AG04450 (cell line): ENCODE results near the gene RASSF5. TPM values are rescaled to one million over a fixed set of nuclear protein-coding genes. Genes with fewer than 3 reads are reported as not detected.

ENCODE experiments used
- CTCF ChIA-PET: fragments of 300-600, 350-600 bp; formaldehyde crosslinking; extraction: SDS; loops from one replicate; lab custom pipeline; 2022; ENCODE audit warnings: antibody characterized with exemption, inconsistent platforms; lab: Charles Lee
- POLR2A ChIA-PET: fragments of 350-600 bp; formaldehyde crosslinking; extraction: SDS; loops from one replicate; lab custom pipeline; 2021; ENCODE audit warnings: antibody characterized with exemption, inconsistent platforms; lab: Yijun Ruan, JAX
- DNase-seq: peaks from one replicate; pipeline ENCODE4 v3.0.0-alpha.2; 2011; ENCODE audit warnings: low read depth, low spot score
- H3K27ac ChIP-seq: one replicate; pipeline ENCODE4 v1.5.1; 2012; ENCODE audit warnings: low read depth, low read length, control low read depth
- H3K27me3 ChIP-seq: one replicate; pipeline ENCODE4 v1.6.0; 2012; ENCODE audit warnings: low read length; ENCODE audit not compliant: control insufficient read depth, insufficient read depth
- H3K4me3 ChIP-seq: 2 replicates; pipeline ENCODE4 v1.5.1; 2011; ENCODE audit warnings: mild to moderate bottlenecking, low read depth, low read length, control low read depth
- H3K9me3 ChIP-seq: 2 replicates; pipeline ENCODE4 v1.5.1; 2012; ENCODE audit warnings: low read length; ENCODE audit not compliant: control insufficient read depth, insufficient read depth
- polyA plus RNA-seq: library from polyadenylated mRNA; depleted of rRNA; stranded (reverse); fragments of >200 nt; gene quantifications from 2 replicates; pipeline ENCODE4 v1.2.3, GENCODE V29; 2011
- TF ChIP-seq, protein P1 (sequence below): IDR thresholded peaks from 2 replicates; pipeline ENCODE4 v1.5.1; 2011; ENCODE audit warnings: low read depth, low read length, control low read depth, inconsistent platforms

The RASSF5 gene
- polyA plus RNA-seq, 1 experiment, result 2.3 TPM

DNA sequence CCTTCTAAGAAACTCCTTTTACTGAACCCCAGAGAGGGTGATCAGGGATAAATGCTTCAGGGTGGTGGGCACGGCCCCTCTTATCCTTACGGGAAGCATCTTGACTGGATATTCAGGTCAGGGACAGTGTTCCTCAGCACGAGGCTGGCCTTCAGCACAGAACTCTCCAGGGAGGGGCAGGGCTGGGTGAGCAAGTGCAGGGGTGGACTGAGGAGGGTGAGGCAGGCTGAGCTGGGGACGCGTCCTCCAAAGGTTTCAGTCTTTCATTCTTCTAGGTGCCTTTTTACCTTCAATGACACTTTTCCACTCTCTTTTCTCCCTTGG, 52.3 kb downstream of the RASSF5 start:
- Histone ChIP-seq H3K27ac (no peak overlapping the region), H3K9me3 (no peaks in the 10 kb centered on the region), H3K4me3 (no peak overlapping the region), H3K27me3 (peaks cover 5% of the 10 kb centered on the region)
- TF ChIP-seq, protein P1, sequence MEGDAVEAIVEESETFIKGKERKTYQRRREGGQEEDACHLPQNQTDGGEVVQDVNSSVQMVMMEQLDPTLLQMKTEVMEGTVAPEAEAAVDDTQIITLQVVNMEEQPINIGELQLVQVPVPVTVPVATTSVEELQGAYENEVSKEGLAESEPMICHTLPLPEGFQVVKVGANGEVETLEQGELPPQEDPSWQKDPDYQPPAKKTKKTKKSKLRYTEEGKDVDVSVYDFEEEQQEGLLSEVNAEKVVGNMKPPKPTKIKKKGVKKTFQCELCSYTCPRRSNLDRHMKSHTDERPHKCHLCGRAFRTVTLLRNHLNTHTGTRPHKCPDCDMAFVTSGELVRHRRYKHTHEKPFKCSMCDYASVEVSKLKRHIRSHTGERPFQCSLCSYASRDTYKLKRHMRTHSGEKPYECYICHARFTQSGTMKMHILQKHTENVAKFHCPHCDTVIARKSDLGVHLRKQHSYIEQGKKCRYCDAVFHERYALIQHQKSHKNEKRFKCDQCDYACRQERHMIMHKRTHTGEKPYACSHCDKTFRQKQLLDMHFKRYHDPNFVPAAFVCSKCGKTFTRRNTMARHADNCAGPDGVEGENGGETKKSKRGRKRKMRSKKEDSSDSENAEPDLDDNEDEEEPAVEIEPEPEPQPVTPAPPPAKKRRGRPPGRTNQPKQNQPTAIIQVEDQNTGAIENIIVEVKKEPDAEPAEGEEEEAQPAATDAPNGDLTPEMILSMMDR, result no peak
- CTCF ChIA-PET, result interaction anchor here (3.5 kb wide), 1 partner anchor 15 kb away, joined by 27 read pairs; no protein-coding TSS in a partner anchor
- no peak for DNase-seq
- POLR2A ChIA-PET, result no interaction called here

DNA sequence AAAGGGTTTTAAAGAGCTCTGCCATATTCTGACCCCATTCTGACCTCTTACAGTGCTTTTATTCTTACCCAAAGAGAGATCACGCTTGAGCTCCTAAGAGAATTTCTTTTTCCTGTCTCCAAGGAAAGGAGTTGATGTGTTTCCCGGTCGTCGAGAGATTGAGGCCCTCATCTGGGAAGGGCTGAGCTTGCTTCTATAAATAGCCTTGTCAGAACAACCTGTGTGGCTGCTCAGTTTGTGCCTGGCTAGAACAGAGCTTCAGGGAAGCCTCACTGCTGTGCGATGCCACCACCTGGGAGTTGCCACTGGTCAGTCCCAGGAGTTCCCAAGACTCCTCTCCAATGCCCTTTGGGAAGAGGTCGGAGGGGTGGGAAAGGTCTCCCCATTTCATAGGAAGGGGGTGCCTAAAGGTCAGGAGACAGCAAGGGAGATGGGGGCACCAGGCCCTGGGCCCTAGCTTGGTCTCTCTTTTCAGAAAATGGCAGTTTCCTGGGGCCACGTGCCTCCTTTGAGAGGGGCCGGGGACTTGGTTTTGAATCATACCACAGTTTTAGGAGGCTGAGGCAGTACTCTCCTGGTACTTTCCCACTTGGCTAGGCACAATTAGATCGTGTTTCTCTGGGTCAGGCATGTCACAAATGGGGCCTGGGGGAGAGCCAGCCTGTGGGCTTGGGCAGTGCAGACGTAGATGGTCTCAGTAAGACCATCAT, 52.8 kb downstream of the RASSF5 start:
- POLR2A ChIA-PET, result no interaction called here
- TF ChIP-seq, protein P1, result no peak
- no peak for DNase-seq
- CTCF ChIA-PET, result interaction anchor here (1.0 to 3.5 kb wide), 2 partner anchors 15 to 23 kb away, joined by 3 to 27 read pairs; no protein-coding TSS in a partner anchor
- Histone ChIP-seq H3K4me3 (no peak overlapping the region), H3K27ac (no peak overlapping the region), H3K27me3 (peaks cover 2% of the 10 kb centered on the region), H3K9me3 (no peaks in the 10 kb centered on the region)

DNA sequence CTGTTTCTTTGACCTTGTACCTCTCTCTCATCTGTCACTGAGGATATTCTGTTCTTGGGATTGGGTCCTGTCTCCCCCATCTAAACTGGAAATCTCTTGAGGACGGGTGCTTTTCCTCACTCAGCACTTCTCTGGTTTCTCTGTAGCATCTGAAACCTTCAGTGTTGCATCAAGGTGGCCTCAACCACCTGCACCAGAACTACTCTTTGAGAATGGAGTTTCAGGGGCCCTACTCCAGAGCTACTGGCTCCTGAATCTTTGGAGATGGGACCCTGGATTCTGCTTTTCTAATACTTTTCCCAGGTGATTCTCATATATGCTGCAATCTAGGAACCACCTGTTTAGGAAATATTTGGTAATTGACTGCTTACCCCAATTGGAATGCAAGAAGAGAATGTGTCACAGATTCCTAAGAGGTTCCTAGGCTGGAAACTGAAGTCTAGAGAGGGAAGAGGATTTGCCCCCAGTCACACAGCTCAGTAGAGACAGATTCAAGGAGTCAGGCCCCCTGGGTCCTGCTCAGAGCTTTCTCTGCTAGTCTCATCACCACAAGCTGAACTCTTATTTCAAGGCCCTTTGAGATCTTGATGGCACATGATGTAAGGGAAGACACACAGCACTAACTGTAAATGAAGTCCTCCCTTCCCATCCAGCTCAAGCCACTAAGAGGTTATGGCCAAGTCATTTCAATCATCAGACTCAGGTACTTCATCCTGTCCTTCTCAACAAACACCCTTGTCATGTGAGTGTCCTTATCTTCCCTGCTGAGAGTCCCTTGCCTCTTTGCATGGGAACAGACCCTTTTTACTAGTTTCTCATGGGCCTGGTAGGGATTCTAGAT, 56.3 kb downstream of the RASSF5 start:
- no peak overlapping the region for H3K4me3 ChIP-seq
- no peaks in the 10 kb centered on the region; the same call in 1 of the 2 replicates for H3K9me3 ChIP-seq
- CTCF ChIA-PET, result interaction anchor here (1.0 to 4.4 kb wide), 2 partner anchors 18 to 20 kb away, joined by 5 to 23 read pairs; no protein-coding TSS in a partner anchor
- H3K27ac ChIP-seq, result no peak overlapping the region
- POLR2A ChIA-PET, result no interaction called here
- H3K27me3 ChIP-seq, result peaks cover 5% of the 10 kb centered on the region
- DNase-seq, result no peak
- TF ChIP-seq, protein P1, result no peak

DNA sequence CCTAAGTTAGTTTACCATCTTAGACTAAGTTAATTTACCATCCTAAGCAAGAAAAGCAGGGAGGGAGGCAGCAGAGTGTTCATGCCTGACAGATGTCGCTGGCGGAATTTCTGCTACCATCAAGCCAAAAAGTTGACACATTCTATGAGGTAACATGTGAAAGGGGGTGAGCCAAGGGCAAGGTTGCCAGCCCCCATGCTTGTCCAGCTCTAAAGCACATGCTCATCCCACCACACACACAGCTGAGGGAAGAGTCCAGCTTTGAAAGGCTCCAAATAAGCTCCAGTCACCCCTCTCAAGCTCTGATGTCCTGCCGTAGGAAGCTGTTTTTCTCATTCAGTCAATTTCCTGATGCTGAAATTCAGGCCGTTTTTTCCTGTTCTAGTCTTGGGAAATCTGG, 58.7 kb downstream of the RASSF5 start:
- H3K27me3 ChIP-seq, result peaks cover 5% of the 10 kb centered on the region
- TF ChIP-seq, protein P1, result no peak

More for the DNA sequence above, 58.7 kb downstream of the RASSF5 start:
- POLR2A ChIA-PET, result no interaction called here
- no peak for DNase-seq
- H3K4me3 ChIP-seq, result no peak overlapping the region
- no peak overlapping the region for H3K27ac ChIP-seq
- CTCF ChIA-PET, result interaction anchor here (1.0 to 4.4 kb wide), 4 partner anchors 17 to 76 kb away, joined by 3 to 23 read pairs (median 13); no protein-coding TSS in a partner anchor
- no peaks in the 10 kb centered on the region; the same call in 1 of the 2 replicates for H3K9me3 ChIP-seq
